ENCODE data around the gene ARID1A.

The ARID1A gene

DNA sequence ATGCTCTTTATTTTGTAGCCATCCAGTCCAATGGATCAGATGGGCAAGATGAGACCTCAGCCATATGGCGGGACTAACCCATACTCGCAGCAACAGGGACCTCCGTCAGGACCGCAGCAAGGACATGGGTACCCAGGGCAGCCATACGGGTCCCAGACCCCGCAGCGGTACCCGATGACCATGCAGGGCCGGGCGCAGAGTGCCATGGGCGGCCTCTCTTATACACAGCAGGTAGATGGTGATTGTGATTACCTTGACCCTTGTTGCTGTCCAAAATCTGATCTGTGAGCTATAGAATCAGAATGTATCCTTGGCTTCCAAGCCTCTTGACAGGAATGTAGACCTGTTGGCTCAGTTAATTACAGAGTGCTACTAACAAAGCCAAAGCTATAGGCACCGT is 33.8 kb downstream of the ARID1A start:
- TF ChIP-seq, protein P1, sequence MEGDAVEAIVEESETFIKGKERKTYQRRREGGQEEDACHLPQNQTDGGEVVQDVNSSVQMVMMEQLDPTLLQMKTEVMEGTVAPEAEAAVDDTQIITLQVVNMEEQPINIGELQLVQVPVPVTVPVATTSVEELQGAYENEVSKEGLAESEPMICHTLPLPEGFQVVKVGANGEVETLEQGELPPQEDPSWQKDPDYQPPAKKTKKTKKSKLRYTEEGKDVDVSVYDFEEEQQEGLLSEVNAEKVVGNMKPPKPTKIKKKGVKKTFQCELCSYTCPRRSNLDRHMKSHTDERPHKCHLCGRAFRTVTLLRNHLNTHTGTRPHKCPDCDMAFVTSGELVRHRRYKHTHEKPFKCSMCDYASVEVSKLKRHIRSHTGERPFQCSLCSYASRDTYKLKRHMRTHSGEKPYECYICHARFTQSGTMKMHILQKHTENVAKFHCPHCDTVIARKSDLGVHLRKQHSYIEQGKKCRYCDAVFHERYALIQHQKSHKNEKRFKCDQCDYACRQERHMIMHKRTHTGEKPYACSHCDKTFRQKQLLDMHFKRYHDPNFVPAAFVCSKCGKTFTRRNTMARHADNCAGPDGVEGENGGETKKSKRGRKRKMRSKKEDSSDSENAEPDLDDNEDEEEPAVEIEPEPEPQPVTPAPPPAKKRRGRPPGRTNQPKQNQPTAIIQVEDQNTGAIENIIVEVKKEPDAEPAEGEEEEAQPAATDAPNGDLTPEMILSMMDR (conservative IDR thresholded peaks at IDR 0.05; ENCODE audit: low read depth, low read length) = no peak
- DNase-seq (ENCODE audit: low read depth) = no peak
- no peak overlapping the region for H3K4me3 ChIP-seq (ENCODE audit: low read length)

DNA sequence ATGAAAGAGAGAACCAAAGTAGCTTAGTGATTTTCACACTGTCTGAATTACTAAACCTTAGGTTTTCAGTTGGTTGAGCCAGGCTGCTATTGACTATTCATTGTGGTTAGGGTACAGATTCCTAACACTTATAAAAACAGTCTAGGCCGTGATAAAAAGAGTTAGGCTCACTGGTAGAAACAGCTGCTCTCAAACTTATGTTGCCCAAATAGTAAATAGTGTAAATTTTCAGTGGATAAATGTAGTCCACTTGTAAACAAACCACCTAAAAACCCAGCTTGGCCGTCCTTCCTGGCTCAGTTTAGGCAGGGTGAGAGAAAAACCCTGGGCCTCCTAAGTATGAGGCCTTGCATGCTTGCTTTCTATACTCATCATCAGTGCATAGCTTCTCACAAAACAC is 34.9 kb downstream of the ARID1A start:
- DNase-seq (ENCODE audit: low read depth) = no peak
- TF ChIP-seq, protein P1 (conservative IDR thresholded peaks at IDR 0.05; ENCODE audit: low read depth, low read length) = no peak
- no peak overlapping the region for H3K4me3 ChIP-seq (ENCODE audit: low read length)

DNA sequence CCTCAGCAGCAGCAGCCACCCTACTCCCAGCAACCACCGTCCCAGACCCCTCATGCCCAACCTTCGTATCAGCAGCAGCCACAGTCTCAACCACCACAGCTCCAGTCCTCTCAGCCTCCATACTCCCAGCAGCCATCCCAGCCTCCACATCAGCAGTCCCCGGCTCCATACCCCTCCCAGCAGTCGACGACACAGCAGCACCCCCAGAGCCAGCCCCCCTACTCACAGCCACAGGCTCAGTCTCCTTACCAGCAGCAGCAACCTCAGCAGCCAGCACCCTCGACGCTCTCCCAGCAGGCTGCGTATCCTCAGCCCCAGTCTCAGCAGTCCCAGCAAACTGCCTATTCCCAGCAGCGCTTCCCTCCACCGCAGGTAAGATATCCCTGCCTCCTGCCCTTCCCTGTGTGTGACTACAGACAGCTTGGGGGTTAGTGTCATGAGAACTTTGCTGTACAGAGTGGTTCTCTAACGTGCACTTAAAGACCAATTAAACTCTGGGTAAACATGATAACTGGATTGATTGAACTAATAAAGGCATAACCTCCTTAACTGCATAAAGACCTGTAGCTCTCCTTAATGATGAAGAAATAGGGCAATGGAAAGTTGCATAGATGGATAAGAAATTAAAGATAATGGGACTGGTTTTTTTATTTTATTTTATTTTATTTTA is 35.6 kb downstream of the ARID1A start:
- DNase-seq (ENCODE audit: low read depth) = no peak
- TF ChIP-seq, protein P1 (conservative IDR thresholded peaks at IDR 0.05; ENCODE audit: low read depth, low read length) = no peak
- no peak overlapping the region for H3K4me3 ChIP-seq (ENCODE audit: low read length)

DNA sequence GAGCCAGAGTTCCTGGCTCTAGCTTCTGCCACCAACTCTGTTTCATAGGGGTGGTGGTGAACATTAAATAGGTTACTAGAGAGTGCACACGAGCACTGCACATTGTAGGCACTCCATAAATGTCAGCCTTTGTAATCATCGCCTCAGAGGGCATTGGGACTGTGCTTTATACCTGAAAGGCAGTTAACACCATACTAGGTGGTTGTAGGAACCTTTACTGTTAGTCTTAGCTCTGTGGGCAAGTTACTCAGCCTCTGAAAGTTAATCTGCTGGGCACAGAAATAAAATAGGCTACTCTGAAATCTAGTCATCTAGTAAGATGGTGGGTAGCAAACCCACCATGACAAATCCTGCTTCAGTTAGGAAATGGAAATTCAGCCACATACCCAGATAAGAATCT is 37.6 kb downstream of the ARID1A start:
- DNase-seq (ENCODE audit: low read depth) = no peak
- no peak overlapping the region for H3K4me3 ChIP-seq (ENCODE audit: low read length)
- TF ChIP-seq, protein P1 (conservative IDR thresholded peaks at IDR 0.05; ENCODE audit: low read depth, low read length) = no peak

DNA sequence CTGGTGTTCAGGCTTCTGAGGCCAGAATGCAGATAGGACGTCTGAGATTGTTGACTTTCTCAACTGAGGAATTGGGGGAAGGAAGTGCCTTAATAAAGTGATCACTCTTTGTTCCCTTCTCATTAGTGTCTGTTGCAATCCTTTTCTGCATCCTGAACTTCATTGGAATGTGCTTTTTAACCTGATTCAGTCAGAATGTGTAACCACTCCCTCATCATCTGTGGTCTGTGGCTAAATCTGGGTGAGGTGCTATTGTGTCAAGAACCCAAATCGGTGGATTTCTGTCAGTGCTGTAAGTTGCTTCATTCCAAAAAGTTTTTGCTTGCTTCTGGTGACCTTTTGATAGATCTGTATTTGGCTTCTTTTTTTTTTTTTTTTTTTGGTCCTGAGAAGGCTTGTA is 38.2 kb downstream of the ARID1A start:
- DNase-seq (ENCODE audit: low read depth) = no peak
- H3K4me3 ChIP-seq (ENCODE audit: low read length) = no peak overlapping the region
- TF ChIP-seq, protein P1 (conservative IDR thresholded peaks at IDR 0.05; ENCODE audit: low read depth, low read length) = no peak

DNA sequence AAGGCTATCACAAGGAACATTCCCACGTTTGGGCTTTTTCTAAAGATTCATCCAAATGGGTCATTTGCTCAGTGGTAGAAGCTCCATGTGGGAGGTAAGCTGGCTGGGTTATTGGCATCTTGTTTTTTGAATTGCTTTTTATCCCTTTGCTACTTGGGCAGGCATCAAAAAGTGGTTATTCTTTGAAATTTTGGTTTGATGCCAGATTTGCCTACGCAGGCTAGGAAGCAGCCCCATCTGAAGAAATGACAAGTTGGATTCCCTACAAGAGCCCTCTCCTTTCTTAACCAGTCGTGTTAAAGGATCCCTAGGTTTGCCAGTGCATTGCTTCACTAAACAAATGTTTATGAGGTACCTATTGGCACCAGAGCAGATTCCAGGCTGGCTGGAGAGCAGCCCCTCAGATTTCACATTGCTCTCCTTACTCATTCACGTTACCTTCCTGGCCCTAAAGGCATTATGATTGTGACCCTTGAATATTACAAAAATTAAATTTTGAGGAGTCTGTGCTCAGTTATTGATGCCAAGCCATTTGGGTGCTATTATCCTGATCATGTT is 38.8 kb downstream of the ARID1A start:
- H3K4me3 ChIP-seq (ENCODE audit: low read length) = no peak overlapping the region
- no peak for DNase-seq (ENCODE audit: low read depth)
- TF ChIP-seq, protein P1 (conservative IDR thresholded peaks at IDR 0.05; ENCODE audit: low read depth, low read length) = no peak

DNA sequence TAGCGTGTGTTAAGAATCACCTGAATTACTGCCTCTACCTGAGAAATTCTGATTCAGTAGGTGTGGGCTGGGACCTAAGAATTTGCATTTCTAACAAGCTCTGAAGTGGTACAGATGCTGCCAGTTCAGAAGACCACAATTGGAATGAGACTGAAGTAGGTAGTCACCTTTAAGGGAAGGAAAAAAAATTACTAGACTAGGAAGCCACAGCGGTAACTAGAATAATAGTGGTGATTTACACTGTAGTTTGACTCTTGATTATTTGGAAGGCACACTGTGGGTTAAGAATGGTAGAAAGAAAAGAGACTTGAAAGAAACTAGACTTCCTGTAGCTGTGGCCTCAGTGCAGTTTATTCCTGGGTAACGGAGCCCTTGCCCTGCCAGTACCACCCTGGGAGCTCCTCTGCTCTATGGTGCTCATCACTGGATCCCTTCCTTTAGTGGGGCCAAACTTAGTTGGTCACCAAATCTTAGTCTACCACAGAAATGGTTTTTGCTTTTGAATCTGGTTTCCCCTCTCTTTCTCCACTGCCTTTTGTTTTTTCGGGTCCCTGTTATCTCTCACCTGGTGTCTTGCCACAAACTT is 43.6 kb downstream of the ARID1A start:
- DNase-seq (ENCODE audit: low read depth) = no peak
- no peak overlapping the region for H3K4me3 ChIP-seq (ENCODE audit: low read length)
- TF ChIP-seq, protein P1 (conservative IDR thresholded peaks at IDR 0.05; ENCODE audit: low read depth, low read length) = no peak

Data from retinal pigment epithelial cell (primary cell).